ENCODE measurements around the gene BCAP29. TPM values are rescaled to one million over a fixed set of nuclear protein-coding genes. Genes with fewer than 3 reads are reported as not detected.

The BCAP29 gene
- total and polyA plus RNA-seq, 9 of the 15 experiments (the other 6 are each of a cell fraction or from before 2014, with no cell fraction given): 63.4 to 137 (median 79.7) TPM

DNA sequence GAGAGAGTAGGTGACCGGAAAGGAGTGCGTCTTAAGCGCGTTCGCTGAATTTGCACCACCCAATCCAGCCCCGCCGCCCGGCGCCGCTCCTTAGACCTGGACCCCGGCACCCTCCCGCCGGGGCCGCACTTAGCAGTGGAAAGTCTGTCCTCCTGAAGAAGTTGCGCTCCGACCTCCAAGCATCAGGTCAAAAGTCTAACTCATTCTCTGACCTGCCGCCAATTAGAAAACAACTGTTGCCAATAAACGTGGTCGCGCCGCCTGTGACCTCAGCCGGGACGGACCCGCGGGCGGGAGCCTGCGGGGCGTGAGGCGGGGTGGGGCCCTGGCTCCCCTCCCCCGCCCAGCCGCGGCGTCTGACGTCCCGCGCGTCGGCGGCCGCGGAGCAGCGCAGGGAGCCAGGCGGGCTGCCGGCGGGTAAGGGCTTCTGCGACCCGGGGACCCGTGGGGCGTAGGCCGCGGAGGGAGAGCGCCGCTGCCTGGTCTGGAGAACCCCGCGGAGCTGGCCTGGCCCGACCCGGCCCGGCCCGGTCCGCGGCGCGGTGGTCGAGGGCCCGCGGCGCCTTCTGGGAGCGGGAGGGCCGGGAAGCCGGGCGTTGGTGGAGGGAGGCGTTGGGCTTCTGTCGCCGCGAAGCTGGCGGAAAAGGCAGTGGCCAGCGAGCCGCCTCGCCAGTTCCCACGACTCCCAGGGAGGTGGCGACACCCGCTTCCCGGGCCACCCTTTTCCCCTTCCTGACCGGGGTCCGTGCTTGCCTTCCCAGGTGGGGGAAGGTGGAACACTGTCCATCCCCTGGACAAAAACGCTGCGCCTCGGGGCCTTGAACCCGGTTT, at the start of gene BCAP29 (continued):
- TF ChIP-seq PHF8 (IDR thresholded peaks at IDR 0.05; ENCODE audit: borderline replicate concordance, low read length): peak; percentile 98; the same call in 1 of the 2 replicates
- peak; percentile 94 for TF ChIP-seq FOXP1 (CRISPR knock-in tag; IDR thresholded peaks at IDR 0.05)
- no peak for TF ChIP-seq RHOXF2B (CRISPR knock-in tag; conservative IDR thresholded peaks at IDR 0.05)
- peak; percentile 14; the same call in 1 of the 2 replicates for TF ChIP-seq LEF1 (IDR thresholded peaks at IDR 0.05)
- TF ChIP-seq, protein P1, sequence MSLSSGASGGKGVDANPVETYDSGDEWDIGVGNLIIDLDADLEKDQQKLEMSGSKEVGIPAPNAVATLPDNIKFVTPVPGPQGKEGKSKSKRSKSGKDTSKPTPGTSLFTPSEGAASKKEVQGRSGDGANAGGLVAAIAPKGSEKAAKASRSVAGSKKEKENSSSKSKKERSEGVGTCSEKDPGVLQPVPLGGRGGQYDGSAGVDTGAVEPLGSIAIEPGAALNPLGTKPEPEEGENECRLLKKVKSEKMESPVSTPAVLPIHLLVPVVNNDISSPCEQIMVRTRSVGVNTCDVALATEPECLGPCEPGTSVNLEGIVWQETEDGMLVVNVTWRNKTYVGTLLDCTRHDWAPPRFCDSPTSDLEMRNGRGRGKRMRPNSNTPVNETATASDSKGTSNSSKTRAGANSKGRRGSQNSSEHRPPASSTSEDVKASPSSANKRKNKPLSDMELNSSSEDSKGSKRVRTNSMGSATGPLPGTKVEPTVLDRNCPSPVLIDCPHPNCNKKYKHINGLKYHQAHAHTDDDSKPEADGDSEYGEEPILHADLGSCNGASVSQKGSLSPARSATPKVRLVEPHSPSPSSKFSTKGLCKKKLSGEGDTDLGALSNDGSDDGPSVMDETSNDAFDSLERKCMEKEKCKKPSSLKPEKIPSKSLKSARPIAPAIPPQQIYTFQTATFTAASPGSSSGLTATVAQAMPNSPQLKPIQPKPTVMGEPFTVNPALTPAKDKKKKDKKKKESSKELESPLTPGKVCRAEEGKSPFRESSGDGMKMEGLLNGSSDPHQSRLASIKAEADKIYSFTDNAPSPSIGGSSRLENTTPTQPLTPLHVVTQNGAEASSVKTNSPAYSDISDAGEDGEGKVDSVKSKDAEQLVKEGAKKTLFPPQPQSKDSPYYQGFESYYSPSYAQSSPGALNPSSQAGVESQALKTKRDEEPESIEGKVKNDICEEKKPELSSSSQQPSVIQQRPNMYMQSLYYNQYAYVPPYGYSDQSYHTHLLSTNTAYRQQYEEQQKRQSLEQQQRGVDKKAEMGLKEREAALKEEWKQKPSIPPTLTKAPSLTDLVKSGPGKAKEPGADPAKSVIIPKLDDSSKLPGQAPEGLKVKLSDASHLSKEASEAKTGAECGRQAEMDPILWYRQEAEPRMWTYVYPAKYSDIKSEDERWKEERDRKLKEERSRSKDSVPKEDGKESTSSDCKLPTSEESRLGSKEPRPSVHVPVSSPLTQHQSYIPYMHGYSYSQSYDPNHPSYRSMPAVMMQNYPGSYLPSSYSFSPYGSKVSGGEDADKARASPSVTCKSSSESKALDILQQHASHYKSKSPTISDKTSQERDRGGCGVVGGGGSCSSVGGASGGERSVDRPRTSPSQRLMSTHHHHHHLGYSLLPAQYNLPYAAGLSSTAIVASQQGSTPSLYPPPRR (CRISPR knock-in tag; IDR thresholded peaks at IDR 0.05; ENCODE audit: borderline replicate concordance): peak; percentile 94
- peak; percentile 96 for TF ChIP-seq ERF (CRISPR knock-in tag; IDR thresholded peaks at IDR 0.05)
- TF ChIP-seq GTF2A2 (tag; IDR thresholded peaks at IDR 0.05): 0 out of 2 replicates have a peak, but pooled peaks have one; percentile 60
- no peak for TF ChIP-seq ZC3H4 (CRISPR knock-in tag; IDR thresholded peaks at IDR 0.05; ENCODE audit: borderline replicate concordance)
- peak; percentile 75; the same call in 1 of the 2 replicates for TF ChIP-seq BRD4 (IDR thresholded peaks at IDR 0.05)
- TF ChIP-seq SRF (CRISPR knock-in tag; IDR thresholded peaks at IDR 0.05): peak; percentile 52 to 74; a peak in 3 of 4 replicates
- peak; percentile 76; the same call in 1 of the 2 replicates for TF ChIP-seq OTX1 (CRISPR knock-in tag; IDR thresholded peaks at IDR 0.05)
- peak; percentile 94 for TF ChIP-seq GTF2E2 (tag; IDR thresholded peaks at IDR 0.05)
- TF ChIP-seq, protein P2, sequence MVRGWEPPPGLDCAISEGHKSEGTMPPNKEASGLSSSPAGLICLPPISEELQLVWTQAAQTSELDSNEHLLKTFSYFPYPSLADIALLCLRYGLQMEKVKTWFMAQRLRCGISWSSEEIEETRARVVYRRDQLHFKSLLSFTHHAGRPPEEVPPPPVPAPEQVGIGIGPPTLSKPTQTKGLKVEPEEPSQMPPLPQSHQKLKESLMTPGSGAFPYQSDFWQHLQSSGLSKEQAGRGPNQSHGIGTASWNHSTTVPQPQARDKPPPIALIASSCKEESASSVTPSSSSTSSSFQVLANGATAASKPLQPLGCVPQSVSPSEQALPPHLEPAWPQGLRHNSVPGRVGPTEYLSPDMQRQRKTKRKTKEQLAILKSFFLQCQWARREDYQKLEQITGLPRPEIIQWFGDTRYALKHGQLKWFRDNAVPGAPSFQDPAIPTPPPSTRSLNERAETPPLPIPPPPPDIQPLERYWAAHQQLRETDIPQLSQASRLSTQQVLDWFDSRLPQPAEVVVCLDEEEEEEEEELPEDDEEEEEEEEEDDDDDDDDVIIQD (CRISPR knock-in tag; IDR thresholded peaks at IDR 0.05): peak; percentile 85; the same call in 1 of the 2 replicates
- TF ChIP-seq POLR3A (IDR thresholded peaks at IDR 0.05; ENCODE audit: borderline replicate concordance, extremely low read depth, insufficient read depth, insufficient read length): no peak
- TF ChIP-seq ZNF644 (tag; IDR thresholded peaks at IDR 0.05; ENCODE audit: low read depth): no peak
- TF ChIP-seq POU5F1 (IDR thresholded peaks at IDR 0.05; ENCODE audit: borderline replicate concordance, low read depth, low read length, partially characterized antibody): no peak
